Smooth muscle cell (in vitro differentiated cells): ENCODE data around the gene MKRN2OS. TPM values are rescaled to one million over a fixed set of nuclear protein-coding genes. Genes with fewer than 3 reads are reported as not detected.

ENCODE experiments used
- DNase-seq: peaks from one replicate; lab custom pipeline; 2025; ENCODE audit not compliant: unreplicated experiment; lab: John Stamatoyannopoulos, UW
- H2AFZ ChIP-seq: fragments of 200-600 bp; sonication (generic); 2 replicates; pipeline ENCODE4 v1.6.0; 2016; ENCODE audit warnings: antibody characterized with exemption, low read depth, mild to moderate bottlenecking
- H3F3A ChIP-seq: fragments of 200-600 bp; sonication (generic); 2 replicates; pipeline ENCODE4 v1.6.0; 2017; ENCODE audit warnings: antibody characterized with exemption, low read depth
- H3K27ac ChIP-seq: fragments of 200-600 bp; sonication (generic); 2 replicates; pipeline ENCODE4 v1.5.1; 2016; ENCODE audit warnings: low read depth, mild to moderate bottlenecking
- H3K27me3 ChIP-seq: fragments of 200-600 bp; sonication (generic); 2 replicates; pipeline ENCODE4 v1.6.1; 2016; ENCODE audit warnings: low read depth, mild to moderate bottlenecking
- H3K36me3 ChIP-seq: fragments of 200-600 bp; sonication (generic); 2 replicates; pipeline ENCODE4 v1.5.1; 2016; ENCODE audit warnings: low read depth
- H3K4me1 ChIP-seq: fragments of 200-600 bp; sonication (generic); 2 replicates; pipeline ENCODE4 v1.5.1; 2016; ENCODE audit warnings: low read depth
- H3K4me2 ChIP-seq: fragments of 200-600 bp; sonication (generic); 2 replicates; pipeline ENCODE4 v1.6.0; 2016; ENCODE audit warnings: mild to moderate bottlenecking
- H3K4me3 ChIP-seq: fragments of 200-600 bp; sonication (generic); 2 replicates; pipeline ENCODE4 v1.5.1; 2016; ENCODE audit warnings: mild to moderate bottlenecking
- H3K79me2 ChIP-seq: fragments of 200-600 bp; sonication (generic); 2 replicates; pipeline ENCODE4 v1.6.0; 2016; ENCODE audit warnings: low read depth, mild to moderate bottlenecking
- H3K9ac ChIP-seq: fragments of 200-600 bp; sonication (generic); 2 replicates; pipeline ENCODE4 v1.6.0; 2016; ENCODE audit warnings: low read depth
- H3K9me3 ChIP-seq: fragments of 200-600 bp; sonication (generic); replicated peaks from 2 replicates; pipeline ENCODE4 v1.5.1; 2016; ENCODE audit warnings: low read depth
- H4K20me1 ChIP-seq: fragments of 200-600 bp; sonication (generic); 2 replicates; pipeline ENCODE4 v1.6.0; 2016; ENCODE audit warnings: low read depth
- CTCF ChIP-seq: fragments of 200-600 bp; sonication (generic); IDR thresholded peaks from 2 replicates; pipeline ENCODE4 v1.5.1; 2017; ENCODE audit warnings: borderline replicate concordance, mild to moderate bottlenecking, antibody characterized with exemption; ENCODE audit not compliant: insufficient read depth, poor library complexity, severe bottlenecking
- WGBS: methylation state at CpG from one replicate; pipeline ENCODE4 v1.1.7; 2016; ENCODE audit warnings: low lambda C conversion rate; 5-methylcytosine and 5-hydroxymethylcytosine counted together
- polyA plus RNA-seq: library from polyadenylated mRNA; unstranded; fragments of >200 nt; fragmentation: Nextera tagmentation; extraction: Ambion mirVana; gene quantifications from 2 replicates; pipeline ENCODE4 v1.2.1, GENCODE V29; 2016
- total RNA-seq: library from RNA; depleted of rRNA; stranded (reverse); fragments of >200 nt; gene quantifications from 2 replicates; pipeline ENCODE4 v1.2.3, GENCODE V29; 2014

The MKRN2OS gene
- total RNA-seq, result not detected in 2 replicates
- 1.1 TPM in 1 of 2 replicates, not detected in the other for polyA plus RNA-seq

GRCh38 chr3:12545473-12545791, at the start of gene MKRN2OS:
MKRN2OS (minus strand) TSS chr3:12545499; CDS start chr3:12545464, 35 bp downstream.
- Histone ChIP-seq H3K4me1 (no peaks in the 10 kb centered on the region), H2AFZ (no peak within 1 kb of the TSS), H3K36me3 (no peaks in the 10 kb centered on the region), H3K4me2 (peak within 1 kb of the TSS; percentile 34), H3F3A (no peaks in the 10 kb centered on the region), H3K27me3 (no peaks in the 10 kb centered on the region), H4K20me1 (no peaks in the 10 kb centered on the region), H3K27ac (no peak within 1 kb of the TSS), H3K4me3 (peak within 1 kb of the TSS; percentile 46), H3K79me2 (no peaks in the 10 kb centered on the region), H3K9ac (no peak within 1 kb of the TSS), H3K9me3 (no peaks in the 10 kb centered on the region)
- DNase-seq, result no peak
- WGBS, result 43% methylated on average over 4 of the region's 4 CpGs
- TF ChIP-seq CTCF, result no peak

GRCh38 chr3:12593473-12593872, 48.2 kb upstream of the MKRN2OS start:
- Histone ChIP-seq H2AFZ (no peak overlapping the region), H3K27ac (no peak overlapping the region), H3F3A (no peaks in the 10 kb centered on the region), H3K4me2 (no peak overlapping the region), H3K27me3 (no peaks in the 10 kb centered on the region), H3K4me1 (no peaks in the 10 kb centered on the region), H3K9ac (no peak overlapping the region), H3K9me3 (no peaks in the 10 kb centered on the region), H3K4me3 (no peak overlapping the region), H4K20me1 (peaks cover 6% of the 10 kb centered on the region), H3K36me3 (peaks cover 6% of the 10 kb centered on the region), H3K79me2 (no peaks in the 10 kb centered on the region)
- no peak for TF ChIP-seq CTCF
- DNase-seq, result no peak
- 100% methylated on average over 3 of the region's 3 CpGs for WGBS

GRCh38 chr3:12591997-12592715, 46.9 kb upstream of the MKRN2OS start:
- no peak overlapping the region for H2AFZ ChIP-seq
- H3K4me2 ChIP-seq, result no peak overlapping the region
- peaks cover 19% of the 10 kb centered on the region for H4K20me1 ChIP-seq
- no peaks in the 10 kb centered on the region for H3K4me1 ChIP-seq
- H3K9ac ChIP-seq, result no peak overlapping the region
- no peaks in the 10 kb centered on the region for H3K9me3 ChIP-seq
- H3K36me3 ChIP-seq, result no peaks in the 10 kb centered on the region
- 91% methylated on average over 4 of the region's 4 CpGs for WGBS
- H3K79me2 ChIP-seq, result no peaks in the 10 kb centered on the region
- TF ChIP-seq CTCF, result no peak
- no peak overlapping the region for H3K4me3 ChIP-seq
- no peak overlapping the region for H3K27ac ChIP-seq
- no peaks in the 10 kb centered on the region for H3F3A ChIP-seq
- DNase-seq, result no peak
- no peaks in the 10 kb centered on the region for H3K27me3 ChIP-seq

- H3K9me3 ChIP-seq, result no peaks in the 10 kb centered on the region
- WGBS, result 98% methylated on average over 6 of the region's 6 CpGs
- no peaks in the 10 kb centered on the region for H3K36me3 ChIP-seq
- TF ChIP-seq CTCF, result no peak
- H3K4me3 ChIP-seq, result no peak overlapping the region
- no peaks in the 10 kb centered on the region for H3K4me1 ChIP-seq
- H3K27ac ChIP-seq, result no peak overlapping the region
- H4K20me1 ChIP-seq, result peaks cover 25% of the 10 kb centered on the region
- H3K9ac ChIP-seq, result no peak overlapping the region
- H3K4me2 ChIP-seq, result no peak overlapping the region
- no peak for DNase-seq
- H3F3A ChIP-seq, result no peaks in the 10 kb centered on the region
- H2AFZ ChIP-seq, result no peak overlapping the region
- no peaks in the 10 kb centered on the region for H3K79me2 ChIP-seq
- no peaks in the 10 kb centered on the region for H3K27me3 ChIP-seq
These were observed 46.2 kb upstream of the MKRN2OS start for GRCh38 chr3:12591456-12591855.
